Smooth muscle cell of the brain vasculature (primary cell): ENCODE data around the gene TMEM150A.
"Not testable (repeated sequence)": the region's sequence is repeated elsewhere in the genome, so short reads cannot be mapped to it uniquely, and the experiment has no call there.

Experiments
- DNase-seq: peaks from one replicate; pipeline ENCODE4 v3.0.0-alpha.2; 2012; ENCODE audit warnings: low read depth, low spot score

The TMEM150A gene

GRCh38 chr2:85602476-85603234 is at the start of gene TMEM150A:
Gene TMEM150A, minus strand, starts transcription at chr2:85602698. Its CDS starts 750 bp downstream, at chr2:85601948.
- DNase-seq: no peak

- no peak for DNase-seq
These were observed 49.6 kb upstream of the TMEM150A start for GRCh38 chr2:85652056-85652455.

GRCh38 chr2:85651097-85651496 is 48.6 kb upstream of the TMEM150A start:
- DNase-seq: no peak

GRCh38 chr2:85650456-85650855 is 48.0 kb upstream of the TMEM150A start:
- DNase-seq: no peak

GRCh38 chr2:85649201-85650190 is 47.0 kb upstream of the TMEM150A start:
- no peak for DNase-seq

- DNase-seq: no peak
These were observed 46.1 kb upstream of the TMEM150A start for GRCh38 chr2:85648619-85649018.

GRCh38 chr2:85647823-85648526 is 45.5 kb upstream of the TMEM150A start:
- DNase-seq: no peak

- no peak for DNase-seq
These were observed 43.7 kb upstream of the TMEM150A start for GRCh38 chr2:85646166-85646565.

GRCh38 chr2:85644909-85645308 is 42.4 kb upstream of the TMEM150A start:
- no peak for DNase-seq

GRCh38 chr2:85642725-85643124 is 40.2 kb upstream of the TMEM150A start:
- DNase-seq: no peak

GRCh38 chr2:85635636-85636035 is 33.1 kb upstream of the TMEM150A start:
- DNase-seq: no peak

- DNase-seq: no peak
These were observed 32.5 kb upstream of the TMEM150A start for GRCh38 chr2:85635011-85635410.

- no peak for DNase-seq
These were observed 28.8 kb upstream of the TMEM150A start for GRCh38 chr2:85631316-85631715.

GRCh38 chr2:85628658-85629057 is 26.2 kb upstream of the TMEM150A start:
- no peak for DNase-seq

GRCh38 chr2:85623991-85624390 is 21.5 kb upstream of the TMEM150A start:
- no peak for DNase-seq

GRCh38 chr2:85621338-85621737 is 18.8 kb upstream of the TMEM150A start:
- no peak for DNase-seq

GRCh38 chr2:85619617-85620016 is 17.1 kb upstream of the TMEM150A start:
- no peak for DNase-seq

GRCh38 chr2:85617723-85618122 is 15.2 kb upstream of the TMEM150A start:
- DNase-seq: not testable (repeated sequence)

- DNase-seq: no peak
These were observed 12.9 kb upstream of the TMEM150A start for GRCh38 chr2:85615413-85615728.

- not testable (repeated sequence) for DNase-seq
These were observed 12.3 kb upstream of the TMEM150A start for GRCh38 chr2:85614757-85615156.

- no peak for DNase-seq
These were observed 11.4 kb upstream of the TMEM150A start for GRCh38 chr2:85613717-85614515.
